GM23248 (cell line): ENCODE data around the gene ZNF580. TPM values are rescaled to one million over a fixed set of nuclear protein-coding genes. Genes with fewer than 3 reads are reported as not detected.

Experiments
- DNase-seq: peaks from one replicate; pipeline ENCODE4 v3.0.0-alpha.2; 2015
- H2AFZ ChIP-seq: fragments of 200-600 bp; sonication (generic); 2 replicates; pipeline ENCODE4 v1.6.1; 2016; ENCODE audit warnings: antibody characterized with exemption
- H3F3A ChIP-seq: fragments of 200-600 bp; sonication (generic); 2 replicates; pipeline ENCODE4 v1.6.1; 2016; ENCODE audit warnings: mild to moderate bottlenecking, antibody characterized with exemption, mixed run types; ENCODE audit not compliant: insufficient read depth
- H3K27ac ChIP-seq: fragments of 200-600 bp; sonication (generic); 2 replicates; pipeline ENCODE4 v1.5.1; 2016; ENCODE audit warnings: mild to moderate bottlenecking
- H3K27me3 ChIP-seq: fragments of 200-600 bp; sonication (generic); replicated peaks from 2 replicates; pipeline ENCODE4 v1.6.1; 2016; ENCODE audit warnings: mild to moderate bottlenecking; ENCODE audit not compliant: insufficient read depth
- H3K36me3 ChIP-seq: fragments of 200-600 bp; sonication (generic); 2 replicates; pipeline ENCODE4 v1.6.1; 2016; ENCODE audit warnings: low read depth, mild to moderate bottlenecking
- H3K4me1 ChIP-seq: fragments of 200-600 bp; sonication (generic); 2 replicates; pipeline ENCODE4 v1.6.1; 2016; ENCODE audit warnings: mild to moderate bottlenecking; ENCODE audit not compliant: insufficient read depth
- H3K4me2 ChIP-seq: fragments of 200-600 bp; sonication (generic); one replicate; pipeline ENCODE4 v1.6.1; 2016; ENCODE audit warnings: mild to moderate bottlenecking; ENCODE audit not compliant: unreplicated experiment
- H3K4me3 ChIP-seq: fragments of 200-600 bp; sonication (generic); 2 replicates; pipeline ENCODE4 v1.5.1; 2016; ENCODE audit warnings: mild to moderate bottlenecking
- H3K79me2 ChIP-seq: fragments of 200-600 bp; sonication (generic); 2 replicates; pipeline ENCODE4 v1.6.1; 2016; ENCODE audit warnings: mild to moderate bottlenecking; ENCODE audit not compliant: insufficient read depth
- H3K9ac ChIP-seq: fragments of 200-600 bp; sonication (generic); 2 replicates; pipeline ENCODE4 v1.6.1; 2016; ENCODE audit warnings: mild to moderate bottlenecking
- H3K9me2 ChIP-seq: fragments of 200-600 bp; sonication (generic); 2 replicates; pipeline ENCODE4 v1.6.1; 2016; ENCODE audit warnings: mixed run types, mild to moderate bottlenecking, moderate library complexity; ENCODE audit not compliant: insufficient read depth
- H3K9me3 ChIP-seq: fragments of 200-600 bp; sonication (generic); one replicate; pipeline ENCODE4 v1.6.1; 2017; ENCODE audit warnings: low read depth
- H4K20me1 ChIP-seq: fragments of 200-600 bp; sonication (generic); 2 replicates; pipeline ENCODE4 v1.6.0; 2016; ENCODE audit not compliant: insufficient read depth
- EZH2 ChIP-seq: fragments of 200-600 bp; sonication (generic); IDR thresholded peaks from 2 replicates; pipeline ENCODE4 v1.6.1; 2018; ENCODE audit warnings: antibody characterized with exemption, mild to moderate bottlenecking; ENCODE audit not compliant: insufficient read depth, poor library complexity, severe bottlenecking
- EZH2phosphoT487 ChIP-seq: fragments of 200-600 bp; sonication (generic); IDR thresholded peaks from 2 replicates; pipeline ENCODE4 v1.6.1; 2018; ENCODE audit warnings: antibody characterized with exemption, moderate library complexity, mild to moderate bottlenecking, low read depth; ENCODE audit not compliant: insufficient read depth
- WGBS, 2 experiments: methylation state at CpG; one replicate each; pipeline ENCODE4 v1.1.6; 2015 to 2017; ENCODE audit warnings: low lambda C conversion rate in 2 of 2, low coverage in 1 of 2; ENCODE audit errors: missing lambda C conversion rate in 2 of 2; 5-methylcytosine and 5-hydroxymethylcytosine counted together
- in situ Hi-C: fragments of 300-500 bp; cut with MboI; formaldehyde crosslinking; loops from 2 replicates; pipeline ENCODE4 v1.15.0; 2020
- polyA plus RNA-seq: library from polyadenylated mRNA; unstranded; fragments of >200 nt; fragmentation: Nextera tagmentation; extraction: Ambion mirVana; gene quantifications from 2 replicates; pipeline ENCODE4 v1.2.1, GENCODE V29; 2016
- total RNA-seq: library from RNA; depleted of rRNA; stranded (reverse); fragments of >200 nt; shearing (Covaris generic); gene quantifications from 2 replicates; pipeline ENCODE4 v1.2.3, GENCODE V29; 2014

The ZNF580 gene
- total and polyA plus RNA-seq, 2 experiments from 2014 or later: 11.7 to 44.0 TPM

DNA sequence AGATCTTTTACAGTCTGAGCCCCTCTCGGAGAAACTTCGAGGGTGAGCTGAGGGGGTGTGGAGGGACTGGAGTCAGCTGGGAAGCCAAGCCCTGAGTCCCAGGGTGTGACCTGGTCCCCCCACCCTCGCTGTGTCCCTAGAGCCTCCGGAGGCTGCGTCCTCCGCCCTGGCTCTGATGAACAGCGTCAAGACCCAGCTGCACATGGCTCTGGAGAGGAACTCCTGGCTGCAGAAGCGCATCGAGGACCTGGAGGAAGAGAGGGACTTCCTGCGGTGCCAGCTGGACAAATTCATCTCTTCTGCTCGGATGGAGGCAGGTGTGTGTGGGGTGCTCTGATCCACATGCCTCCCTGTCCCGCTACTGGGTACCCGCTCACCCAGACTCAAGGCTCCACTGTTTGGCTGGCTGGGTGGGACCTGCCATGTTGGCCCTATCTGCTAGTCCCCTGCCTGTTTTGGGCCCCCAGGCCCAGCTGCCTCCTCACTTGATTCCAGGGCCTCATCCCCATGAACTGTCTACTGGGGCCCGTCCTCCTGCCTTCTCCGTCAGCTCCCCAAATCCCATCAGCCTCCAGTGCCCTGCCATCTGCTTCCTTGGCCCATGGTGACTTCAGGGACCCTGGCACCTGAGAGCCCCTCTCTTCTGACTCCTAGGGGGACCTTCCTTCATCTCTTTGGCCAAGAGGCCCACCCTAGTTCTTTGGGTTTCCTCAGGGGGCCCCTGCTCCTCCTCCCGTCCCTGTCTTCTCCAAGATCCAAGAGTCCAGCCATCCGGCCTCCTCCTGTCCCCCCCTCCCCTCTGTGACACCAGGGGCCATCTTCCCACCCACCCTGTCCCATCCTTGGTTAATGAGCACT is 8.7 kb downstream of the ZNF580 start:
- H3K9me3 ChIP-seq: no peaks in the 10 kb centered on the region
- no peak overlapping the region for H2AFZ ChIP-seq
- in situ Hi-C loops: loop anchor here (25.0 kb wide), 2 partner anchors 512 to 1187 kb away; partner anchors contain the start of genes CDC42EP5, LENG9 and TNNT1
- 0 out of 2 replicates have a peak, but pooled peaks cover 4% of the 10 kb centered on the region for H3F3A ChIP-seq
- no peak overlapping the region for H3K4me3 ChIP-seq
- TF ChIP-seq EZH2phosphoT487 (no peak), EZH2 (no peak)
- no peak for DNase-seq
- 75 to 79% methylated on average over 17 of the region's 17 CpGs for WGBS, 2 experiments
- H3K36me3 ChIP-seq: peaks cover 10% of the 10 kb centered on the region; the same call in 1 of the 2 replicates
- H3K27me3 ChIP-seq: no peaks in the 10 kb centered on the region
- H3K79me2 ChIP-seq: peaks cover 31% of the 10 kb centered on the region
- H3K27ac ChIP-seq: no peak overlapping the region
- H3K9ac ChIP-seq: peak overlapping the region; percentile 82; the same call in 1 of the 2 replicates
- peaks cover 10% of the 10 kb centered on the region for H3K4me1 ChIP-seq
- no peaks in the 10 kb centered on the region for H4K20me1 ChIP-seq
- H3K9me2 ChIP-seq: no peaks in the 10 kb centered on the region
- no peak overlapping the region for H3K4me2 ChIP-seq

DNA sequence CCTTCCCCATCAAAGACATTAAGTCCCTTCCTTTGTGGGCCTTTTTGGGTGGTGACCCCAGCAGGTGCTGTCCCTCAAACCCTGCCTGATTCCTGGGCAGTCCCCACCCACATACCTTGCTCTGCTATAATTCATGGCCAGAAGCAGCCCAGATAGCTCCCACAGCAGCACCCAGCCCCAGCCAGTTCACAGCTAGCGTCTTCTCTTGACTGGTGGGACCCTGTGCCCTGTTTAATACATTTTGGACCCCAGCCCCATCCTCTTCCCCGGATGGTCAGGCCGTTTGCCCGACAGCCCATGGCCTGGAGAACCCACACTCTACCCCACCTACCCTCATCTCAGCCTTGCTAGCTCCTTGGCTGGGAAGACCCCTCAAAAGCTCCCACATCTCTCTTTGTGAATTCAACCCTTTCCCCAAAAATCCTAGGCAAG is 9.3 kb downstream of the ZNF580 start:
- Histone ChIP-seq H3K27ac (no peak overlapping the region), H4K20me1 (no peaks in the 10 kb centered on the region), H3F3A (0 out of 2 replicates have a peak, but pooled peaks cover 4% of the 10 kb centered on the region), H2AFZ (no peak overlapping the region), H3K27me3 (no peaks in the 10 kb centered on the region), H3K9me3 (no peaks in the 10 kb centered on the region), H3K4me3 (no peak overlapping the region), H3K79me2 (peaks cover 27% of the 10 kb centered on the region), H3K4me1 (peaks cover 8% of the 10 kb centered on the region; the same call in 1 of the 2 replicates), H3K9ac (no peak overlapping the region), H3K36me3 (peaks cover 5% of the 10 kb centered on the region; the same call in 1 of the 2 replicates), H3K9me2 (no peaks in the 10 kb centered on the region), H3K4me2 (no peak overlapping the region)
- DNase-seq: no peak
- in situ Hi-C loops: loop anchor here (25.0 kb wide), 1 partner anchor 1188 kb away; the partner anchor contains the start of genes CDC42EP5 and LENG9
- 83 to 91% methylated on average over 4 of the region's 4 CpGs for WGBS, 2 experiments
- TF ChIP-seq EZH2 (no peak), EZH2phosphoT487 (no peak)

DNA sequence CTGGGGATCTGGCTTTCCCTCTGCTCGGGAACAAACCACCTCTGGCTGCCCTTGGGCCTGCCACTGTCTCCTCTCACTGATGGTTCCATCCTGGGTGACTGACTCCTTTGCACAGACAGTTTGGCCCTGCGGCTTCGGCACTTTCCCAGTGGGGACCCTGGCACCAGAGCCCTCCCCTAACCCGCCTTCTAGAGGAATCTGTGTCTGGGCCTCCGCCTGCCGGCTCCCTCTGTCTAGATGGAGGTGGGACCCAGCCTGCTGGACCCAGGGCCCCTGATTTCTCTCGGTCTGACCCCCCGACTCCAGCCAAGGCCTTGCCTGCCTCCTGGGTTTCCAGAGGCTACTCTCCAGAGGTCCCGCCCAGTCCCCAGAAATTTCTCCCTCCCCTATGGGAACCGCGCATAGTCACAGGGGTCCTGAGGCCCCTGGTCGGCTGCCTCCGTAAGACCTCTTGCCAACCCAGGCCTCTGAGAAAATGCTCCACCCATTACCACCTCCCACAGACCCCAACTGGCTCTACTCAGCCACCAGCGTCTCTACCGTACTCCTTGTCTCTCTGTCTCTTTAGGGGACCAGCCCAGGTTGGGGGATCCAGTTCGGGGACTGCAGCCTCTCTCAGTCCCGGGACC is 9.9 kb downstream of the ZNF580 start:
- Histone ChIP-seq H3F3A (0 out of 2 replicates have a peak, but pooled peaks cover 1% of the 10 kb centered on the region), H3K27me3 (no peaks in the 10 kb centered on the region), H3K9me2 (no peaks in the 10 kb centered on the region), H3K4me1 (peaks cover 8% of the 10 kb centered on the region; the same call in 1 of the 2 replicates), H2AFZ (no peak overlapping the region), H3K36me3 (peaks cover 1% of the 10 kb centered on the region; the same call in 1 of the 2 replicates), H3K79me2 (peaks cover 27% of the 10 kb centered on the region), H3K9me3 (no peaks in the 10 kb centered on the region), H3K4me2 (no peak overlapping the region), H3K27ac (no peak overlapping the region), H3K9ac (no peak overlapping the region), H3K4me3 (no peak overlapping the region), H4K20me1 (peaks cover 2% of the 10 kb centered on the region; the same call in 1 of the 2 replicates)
- TF ChIP-seq EZH2phosphoT487 (no peak), EZH2 (no peak)
- DNase-seq: no peak
- in situ Hi-C loops: loop anchor here (25.0 kb wide), 1 partner anchor 1188 kb away; the partner anchor contains the start of genes CDC42EP5 and LENG9
- 94 to 96% methylated on average over 17 of the region's 17 CpGs for WGBS, 2 experiments

- H3K4me3 ChIP-seq: no peak overlapping the region
- H3K36me3 ChIP-seq: no peaks in the 10 kb centered on the region
- H3K9ac ChIP-seq: no peak overlapping the region
- H3K9me3 ChIP-seq: no peaks in the 10 kb centered on the region
- WGBS, 2 experiments: 83 to 85% methylated on average over 14 to 18 of the region's 18 CpGs
- H4K20me1 ChIP-seq: peaks cover 8% of the 10 kb centered on the region; the same call in 1 of the 2 replicates
- no peaks in the 10 kb centered on the region for H3K27me3 ChIP-seq
- H3K4me2 ChIP-seq: no peak overlapping the region
- H3K27ac ChIP-seq: no peak overlapping the region
- no peaks in the 10 kb centered on the region for H3K9me2 ChIP-seq
- peaks cover 27% of the 10 kb centered on the region for H3K79me2 ChIP-seq
- no peak overlapping the region for H2AFZ ChIP-seq
- in situ Hi-C loops: loop anchor here (25.0 kb wide), 1 partner anchor 1189 kb away; the partner anchor contains the start of genes CDC42EP5 and LENG9
- peaks cover 8% of the 10 kb centered on the region; the same call in 1 of the 2 replicates for H3K4me1 ChIP-seq
- DNase-seq: no peak
- peaks cover 2% of the 10 kb centered on the region; the same call in 1 of the 2 replicates for H3F3A ChIP-seq
- TF ChIP-seq EZH2phosphoT487 (no peak), EZH2 (no peak)
These were observed 10.4 kb downstream of the ZNF580 start for GRCh38 chr19:55651236-55651635.
